ENCODE results near the gene CACTIN.

The CACTIN gene

DNA sequence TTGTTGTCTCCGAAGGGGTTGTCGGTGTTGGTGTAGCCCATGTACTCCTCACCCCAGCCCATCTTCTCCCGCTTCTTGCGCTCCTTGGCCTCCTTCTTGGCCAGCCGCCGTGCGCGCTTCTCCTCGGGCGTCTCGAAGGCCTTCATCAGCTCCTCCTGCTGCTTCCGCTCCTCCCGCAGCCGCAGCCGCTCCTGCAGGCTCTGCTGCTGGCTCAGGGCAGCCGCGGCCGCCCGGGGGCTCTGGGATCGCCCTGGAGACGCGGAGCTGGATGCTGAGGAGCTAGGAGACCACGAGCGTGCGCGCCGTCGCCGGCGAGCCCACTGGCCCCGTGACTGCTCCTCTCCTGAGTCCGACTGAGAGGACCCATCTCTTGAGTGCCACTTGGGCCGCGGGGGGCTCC is 2.9 kb downstream of the CACTIN start:
- no peak for DNase-seq

DNA sequence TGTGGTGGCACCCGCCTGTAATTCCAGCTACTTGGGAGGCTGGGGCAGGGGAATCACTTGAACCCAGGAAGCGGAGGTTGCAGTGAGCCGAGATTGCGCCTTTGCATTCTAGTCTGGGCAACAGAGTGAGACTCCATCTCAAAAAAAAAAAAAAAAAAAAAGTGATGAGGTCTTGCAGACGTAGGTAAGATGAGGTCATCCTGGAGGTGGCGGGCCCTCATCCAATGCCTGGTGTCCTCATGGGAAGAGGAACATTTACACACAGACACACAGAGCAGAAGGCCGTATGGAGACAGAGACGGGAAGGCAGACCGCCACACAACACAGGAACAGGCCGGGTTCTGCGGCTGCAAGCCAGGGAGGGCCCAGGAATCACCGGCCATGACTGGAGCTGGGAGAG is 4.4 kb downstream of the CACTIN start:
- no peak for DNase-seq

DNA sequence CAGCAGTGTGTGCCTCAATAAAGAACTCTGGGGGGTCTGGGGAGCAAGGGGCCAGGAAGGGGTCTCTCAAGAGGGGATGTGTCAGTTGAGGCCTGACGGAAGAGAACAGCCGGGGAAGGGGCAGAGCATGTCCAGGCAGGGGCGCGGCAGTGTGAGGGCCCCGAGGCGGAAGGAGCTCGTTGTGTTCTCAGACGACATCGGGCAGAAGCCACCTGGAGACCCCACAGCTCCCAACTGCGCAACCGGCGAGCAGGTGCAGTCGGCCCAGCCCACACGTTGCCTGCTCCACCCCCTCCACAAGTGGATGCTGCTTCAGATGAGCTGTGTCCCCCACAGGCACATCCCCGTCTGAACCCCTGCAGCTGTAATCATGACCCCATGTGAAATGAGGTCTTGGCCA is 4.9 kb downstream of the CACTIN start:
- no peak for DNase-seq

DNA sequence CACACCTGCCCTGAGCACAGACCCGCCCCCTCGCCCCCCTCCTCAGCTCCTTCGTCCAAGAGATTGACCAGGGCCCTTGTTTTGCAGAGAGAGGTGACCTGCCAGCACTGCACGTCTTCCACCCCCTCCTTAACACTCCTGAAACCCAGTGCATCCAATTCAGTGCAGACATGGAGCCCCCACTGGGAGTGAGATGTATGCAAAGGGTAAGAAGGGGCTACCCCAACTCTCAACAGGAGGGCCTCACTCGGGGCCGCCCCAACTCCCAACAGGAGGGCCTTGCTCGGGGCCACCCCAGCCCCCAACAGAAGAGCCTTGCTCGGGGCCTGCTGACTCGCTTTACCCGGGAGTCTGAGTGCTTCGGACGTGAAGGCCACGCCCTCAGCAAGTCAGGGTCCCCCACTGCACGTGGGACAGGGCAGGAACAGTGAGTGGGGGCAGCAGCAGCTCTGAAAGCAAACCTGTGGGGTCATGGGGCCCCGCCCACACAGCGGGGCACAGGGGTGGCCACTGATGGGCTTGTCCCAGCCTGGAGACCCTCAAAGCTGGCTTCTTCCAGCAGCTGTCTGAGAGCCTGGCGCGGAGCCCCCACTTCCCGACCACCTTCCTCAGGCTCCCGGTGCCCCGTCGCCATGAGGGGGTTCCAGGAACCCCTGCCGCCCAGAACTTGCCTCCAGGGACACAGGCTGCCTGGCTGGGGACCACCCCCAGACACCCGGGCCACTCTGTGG is 5.6 kb downstream of the CACTIN start:
- no peak for DNase-seq

DNA sequence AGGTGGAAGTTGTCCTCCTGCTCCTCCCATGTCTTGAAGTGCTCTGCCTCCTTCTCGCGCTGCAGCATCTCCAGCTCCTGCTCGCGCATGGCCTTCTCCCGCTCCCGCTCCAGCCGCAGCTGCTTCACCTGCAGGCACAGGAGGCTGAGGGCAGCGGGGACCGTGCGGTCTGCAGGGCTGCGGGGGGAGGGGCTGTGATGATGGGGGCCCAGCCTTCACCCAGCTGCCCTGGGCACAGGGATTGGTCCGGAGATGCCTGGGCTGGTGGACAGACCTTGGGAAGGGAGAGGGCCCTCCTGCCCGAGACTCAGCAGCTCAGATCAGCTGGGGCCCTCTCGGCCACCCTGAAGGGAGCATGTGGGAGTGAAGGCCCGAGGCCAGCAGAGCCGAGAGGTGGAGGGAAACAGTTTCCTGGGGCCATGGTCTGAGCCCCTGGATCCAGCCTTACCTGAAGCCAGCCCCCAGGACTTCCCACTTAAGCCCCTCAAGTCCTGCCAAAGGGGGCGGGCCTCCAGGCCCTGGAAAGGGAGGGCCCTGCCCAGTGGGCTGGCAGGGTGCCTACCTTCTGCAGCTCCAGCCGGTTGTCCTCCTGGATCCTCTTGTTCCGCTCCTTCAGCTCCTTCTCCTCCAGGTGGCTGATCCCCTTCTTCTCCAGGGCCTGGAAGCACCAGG is 6.3 kb downstream of the CACTIN start:
- DNase-seq, result no peak

DNA sequence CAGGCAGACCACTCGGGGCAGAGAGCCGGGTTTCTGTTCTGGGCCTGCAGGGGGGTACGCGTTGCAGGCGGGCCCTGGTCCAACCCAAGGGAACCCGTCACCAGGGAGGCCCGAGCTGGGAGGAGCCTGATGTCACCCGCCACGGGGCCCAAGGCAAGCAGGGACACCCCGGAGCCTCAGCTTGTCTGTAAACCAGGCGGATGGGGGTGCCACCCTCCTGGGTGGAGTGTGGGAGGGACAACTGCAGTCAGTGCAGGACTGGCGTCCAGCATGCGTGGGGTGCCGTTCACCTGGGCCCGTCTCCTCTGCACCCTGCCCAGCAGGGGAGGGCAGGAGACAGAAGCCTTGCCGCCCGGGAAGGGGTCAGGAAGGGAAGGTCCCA is 7.0 kb downstream of the CACTIN start:
- DNase-seq, result no peak

DNA sequence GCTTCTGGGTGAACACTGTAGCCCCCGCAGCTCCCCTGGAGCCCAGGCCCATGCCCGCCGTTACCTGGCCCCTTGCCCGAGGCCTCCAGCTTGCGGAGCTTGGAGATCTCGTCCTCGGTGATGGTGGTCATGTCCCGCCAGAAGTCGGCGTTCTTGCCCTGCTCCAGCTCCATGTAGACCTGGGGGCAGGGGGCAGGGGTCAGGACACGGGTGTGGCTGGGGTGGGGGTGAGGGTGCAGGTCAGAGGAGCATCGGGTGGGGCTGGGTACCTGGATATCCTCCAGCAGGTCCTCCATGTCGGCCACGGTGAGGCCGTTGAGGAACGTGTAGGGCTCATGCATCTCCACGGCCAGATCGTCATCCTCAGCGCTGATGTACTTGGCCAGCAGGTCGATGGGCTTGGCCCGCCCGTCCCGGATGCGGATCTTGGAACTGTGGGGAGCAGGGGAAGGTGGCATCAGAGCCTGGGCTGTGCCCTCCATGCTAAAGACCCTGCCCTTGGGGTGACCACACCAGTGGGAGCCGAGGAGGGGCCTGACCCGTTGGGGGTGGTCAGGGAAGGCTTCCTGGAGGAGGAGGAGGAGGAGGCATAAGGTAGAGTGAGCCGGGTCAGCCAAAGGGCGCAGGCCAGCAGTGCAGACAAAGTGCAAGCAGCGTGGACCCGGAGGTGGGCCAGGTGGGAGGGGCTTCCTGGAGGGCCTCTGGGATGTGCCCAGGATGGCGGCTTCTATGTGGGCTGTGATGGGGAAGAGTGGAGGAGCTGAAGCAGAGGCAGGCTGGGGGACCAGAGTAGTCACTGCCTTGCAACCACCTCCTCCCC is 7.6 kb downstream of the CACTIN start:
- DNase-seq, result no peak

DNA sequence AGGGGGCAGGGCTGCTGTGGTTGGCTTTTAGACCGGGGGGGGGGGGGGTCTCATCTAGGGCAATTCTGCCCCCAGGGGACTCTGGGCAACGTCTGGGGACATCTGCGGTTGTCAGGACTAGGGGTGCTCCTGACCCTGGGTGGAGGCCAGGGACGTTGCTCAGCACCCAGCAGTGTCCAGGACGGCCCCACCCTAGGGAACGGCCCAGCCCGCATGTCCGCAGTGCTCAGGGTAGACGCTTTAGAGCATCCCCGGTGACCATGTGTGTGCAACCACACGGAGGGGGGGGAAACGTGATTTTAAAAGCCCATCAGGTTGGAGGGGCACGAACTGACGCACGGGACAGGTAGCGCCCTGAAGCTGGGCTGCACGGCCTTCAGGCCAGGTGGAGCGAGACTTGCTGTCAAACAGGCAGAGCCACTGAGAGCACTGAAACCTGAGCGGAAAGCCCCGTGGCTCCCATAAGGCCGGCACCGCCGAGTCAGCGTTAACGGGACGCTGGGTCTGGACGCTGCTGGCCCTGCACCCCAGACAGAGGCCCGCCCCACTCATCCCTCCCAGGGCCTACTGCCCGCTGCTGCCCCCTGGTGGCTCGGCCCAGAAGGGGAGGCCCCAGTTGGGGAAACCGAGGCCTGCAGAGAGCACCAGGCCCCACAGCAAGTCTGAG is 8.3 kb downstream of the CACTIN start:
- peak in 3 of 5 experiments; percentile 35 to 40 (median 35) for DNase-seq

DNA sequence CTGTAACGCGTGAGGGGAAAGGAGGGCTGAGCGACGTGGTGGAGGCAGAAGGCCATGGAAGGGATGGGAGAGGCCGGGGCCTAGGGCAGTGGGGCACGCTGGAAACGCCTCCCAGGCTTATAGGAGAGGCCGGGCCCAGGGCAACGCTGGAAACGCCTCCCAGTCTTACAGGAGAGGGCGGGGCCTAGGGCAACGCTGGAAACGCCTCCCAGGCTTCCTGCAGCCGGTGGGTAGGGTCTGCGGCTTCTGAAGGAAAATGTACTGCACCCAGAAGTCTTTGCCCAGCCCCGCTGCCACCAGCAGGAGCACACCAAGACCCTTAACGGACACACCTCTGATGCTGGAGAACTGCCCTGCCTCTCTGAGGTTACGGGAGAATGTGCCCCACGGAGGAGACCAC is 9.1 kb downstream of the CACTIN start:
- DNase-seq, result no peak

DNA sequence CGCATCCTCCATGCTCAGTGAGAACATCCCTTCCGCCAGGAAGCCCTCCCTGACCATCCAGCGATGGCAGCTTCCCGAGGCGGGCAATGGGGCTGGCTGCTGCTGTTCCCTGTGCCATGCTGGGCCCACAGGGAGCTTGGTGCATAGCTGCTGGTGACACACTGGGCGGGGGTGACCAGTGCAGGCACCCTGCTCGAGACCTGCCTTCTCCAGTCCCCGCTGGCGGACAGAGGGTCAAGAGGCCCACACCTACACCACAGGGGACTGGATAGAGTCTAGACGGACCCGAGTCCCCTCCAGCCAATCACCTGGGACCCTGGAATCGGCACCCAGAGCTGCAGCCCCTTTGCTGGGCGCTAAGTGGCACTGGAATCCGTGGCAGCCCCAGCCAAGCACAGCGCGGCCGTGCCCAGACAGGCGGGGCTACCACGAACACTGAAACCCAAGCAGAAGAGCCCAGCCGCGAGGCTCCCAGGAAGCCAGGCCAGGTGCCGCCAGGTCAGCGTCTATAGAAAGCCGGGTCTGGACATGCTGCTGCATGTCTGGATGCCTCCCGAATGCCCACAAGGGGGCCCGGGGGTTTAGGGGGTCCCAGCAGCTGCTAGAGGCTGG is 11.0 kb downstream of the CACTIN start:
- no peak for DNase-seq

DNA sequence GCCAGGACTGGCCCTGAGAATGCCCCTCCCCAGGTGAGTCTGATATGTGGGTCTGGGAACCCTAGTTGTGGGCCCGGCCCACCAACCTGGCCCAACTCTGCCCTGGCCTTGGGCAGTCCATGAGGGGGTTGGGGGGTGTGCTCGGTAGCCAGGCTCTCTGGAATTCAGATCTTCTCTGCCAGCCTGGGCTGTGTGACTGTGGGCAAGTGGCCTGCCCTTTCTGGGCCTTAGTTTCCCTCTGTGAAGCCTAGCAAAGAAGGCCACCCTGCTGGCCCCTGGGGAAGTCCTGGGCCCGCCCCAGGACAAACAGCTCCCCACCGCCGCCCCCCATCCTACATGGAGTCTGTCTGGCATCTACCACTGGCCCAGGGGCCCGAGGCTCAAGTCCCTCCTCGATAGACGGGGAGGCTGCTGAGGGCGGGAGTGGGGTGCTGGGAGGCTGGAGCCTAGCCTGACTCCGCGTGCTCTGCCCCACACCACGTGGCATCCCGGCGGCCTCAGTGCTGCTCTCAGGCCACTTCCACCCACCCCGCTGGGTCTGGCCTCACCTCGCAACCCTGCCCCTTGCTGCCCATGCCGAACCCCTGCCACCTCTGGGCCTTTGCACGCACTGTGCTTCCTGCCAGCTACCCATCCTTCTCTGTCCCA is 11.6 kb downstream of the CACTIN start:
- DNase-seq, result no peak

DNA sequence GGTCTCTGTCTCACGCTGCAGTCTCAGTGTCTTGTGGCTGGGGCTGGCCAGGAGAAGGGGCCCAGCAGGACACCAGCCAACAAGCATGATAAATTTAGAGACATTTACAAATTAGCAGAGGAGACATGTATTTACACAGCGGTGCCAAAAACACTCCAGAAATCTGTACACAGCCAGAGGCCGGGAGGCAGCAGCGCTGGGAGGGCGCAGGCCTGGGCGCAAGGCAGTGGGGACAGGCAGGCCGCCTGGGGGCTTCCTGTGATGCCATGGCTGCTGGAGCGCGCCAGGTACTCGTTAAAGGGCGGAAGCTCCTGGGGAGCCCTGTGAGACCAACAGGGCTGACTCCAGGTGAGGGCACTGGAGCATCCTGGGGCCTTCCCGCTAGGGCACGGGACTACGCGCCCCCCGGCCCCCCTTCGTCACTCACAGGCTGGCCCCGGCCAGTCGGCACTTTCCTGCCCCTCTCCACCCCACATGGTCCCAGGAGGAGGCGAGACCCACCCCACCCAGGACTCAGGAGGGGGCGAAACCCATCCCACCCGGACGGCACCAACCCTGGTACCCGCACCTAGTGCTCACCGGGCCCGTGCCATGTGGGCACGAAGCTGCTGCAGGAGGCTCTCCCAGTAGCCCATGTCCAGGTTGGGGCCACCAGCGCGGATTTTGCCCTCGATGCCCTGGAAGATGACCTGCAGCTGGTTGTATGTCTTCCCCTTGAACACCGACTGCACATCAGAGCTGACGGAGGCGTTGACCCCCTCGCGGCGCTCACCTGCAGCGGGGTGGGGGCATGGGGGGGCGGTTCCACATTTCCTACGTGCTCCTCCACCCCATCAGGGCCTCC is 12.6 kb downstream of the CACTIN start:
- DNase-seq, result no peak

DNA sequence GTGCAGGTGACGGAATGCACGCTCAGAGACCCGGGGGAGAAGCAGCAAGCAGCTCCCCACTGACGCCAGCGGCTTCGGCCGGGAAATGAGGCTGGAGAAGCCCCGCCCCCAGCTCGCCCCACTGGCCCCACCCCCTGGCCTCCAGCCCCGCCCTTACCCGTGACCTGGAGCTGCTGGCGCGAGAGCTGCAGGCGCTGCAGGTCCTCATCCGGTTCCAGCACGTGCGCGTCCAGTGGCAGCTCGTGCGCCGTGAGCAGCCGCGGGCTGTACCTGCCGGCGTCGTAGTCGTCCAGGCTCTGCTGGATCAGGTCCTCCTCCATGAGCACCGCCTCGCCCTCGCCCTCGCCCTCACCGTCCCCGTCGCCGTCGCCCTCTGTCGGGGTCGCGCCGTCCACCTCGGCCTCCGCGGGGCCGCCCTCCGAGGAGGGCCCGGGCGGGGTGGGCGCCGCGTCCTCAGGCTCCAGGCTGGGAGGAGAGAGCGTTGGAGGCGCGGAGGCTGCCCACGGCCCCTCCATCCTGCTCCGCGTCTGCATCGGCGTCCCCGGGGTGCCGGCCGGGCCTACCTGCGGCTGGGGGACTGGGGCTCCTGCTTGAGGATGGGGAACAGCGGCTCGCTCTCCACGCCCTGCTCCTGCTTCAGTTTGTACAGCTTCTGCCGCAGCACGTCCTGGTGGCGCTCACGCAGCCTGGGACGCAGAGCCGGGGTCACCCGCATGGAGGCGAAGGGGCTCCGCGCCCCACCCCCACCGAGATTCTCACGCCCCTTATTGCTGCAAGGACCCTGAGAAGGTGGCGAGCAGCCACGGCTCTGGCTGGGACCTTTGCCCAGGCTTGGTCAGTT is 13.5 kb downstream of the CACTIN start:
- no peak for DNase-seq

DNA sequence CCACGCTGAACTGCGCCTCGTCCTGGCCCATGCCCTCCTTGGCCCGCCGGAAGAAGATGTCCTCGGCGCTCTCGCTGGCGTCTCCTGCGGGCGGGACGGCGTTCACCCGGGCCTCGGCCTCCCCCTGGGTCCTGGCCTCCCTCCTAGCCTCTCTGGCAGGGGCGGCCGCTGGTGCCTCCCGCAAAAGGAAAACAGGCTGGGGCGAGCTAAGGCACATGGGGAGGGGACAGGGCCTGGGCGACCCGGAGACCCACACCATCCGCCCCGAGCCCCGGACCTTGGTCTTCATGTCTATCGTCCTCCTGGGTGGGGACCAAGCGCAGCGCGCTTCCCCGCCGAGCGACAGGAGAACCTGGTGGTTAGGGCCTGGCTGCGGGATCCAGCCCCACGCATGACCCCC is 14.3 kb downstream of the CACTIN start:
- DNase-seq, result no peak

DNA sequence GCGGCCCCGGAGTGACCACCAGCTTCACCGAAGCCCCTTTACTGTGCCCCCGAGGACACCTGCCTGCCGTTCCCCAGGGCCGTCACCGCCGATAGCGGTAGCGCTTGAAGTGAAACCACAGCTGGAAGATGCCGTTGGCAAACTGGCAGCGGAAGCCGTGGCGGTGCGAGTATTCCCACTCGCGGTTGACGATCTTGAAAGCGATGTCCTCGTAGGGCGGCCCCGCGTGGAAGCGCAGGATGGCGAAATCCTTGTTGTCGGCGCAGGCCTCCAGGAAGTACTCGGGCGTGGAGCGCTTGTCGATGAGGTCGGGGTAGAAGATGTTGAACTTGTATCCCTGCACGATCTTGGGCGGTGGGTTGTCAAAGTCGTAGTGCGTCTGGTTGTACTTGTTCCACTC is 14.7 kb downstream of the CACTIN start:
- no peak for DNase-seq

DNA sequence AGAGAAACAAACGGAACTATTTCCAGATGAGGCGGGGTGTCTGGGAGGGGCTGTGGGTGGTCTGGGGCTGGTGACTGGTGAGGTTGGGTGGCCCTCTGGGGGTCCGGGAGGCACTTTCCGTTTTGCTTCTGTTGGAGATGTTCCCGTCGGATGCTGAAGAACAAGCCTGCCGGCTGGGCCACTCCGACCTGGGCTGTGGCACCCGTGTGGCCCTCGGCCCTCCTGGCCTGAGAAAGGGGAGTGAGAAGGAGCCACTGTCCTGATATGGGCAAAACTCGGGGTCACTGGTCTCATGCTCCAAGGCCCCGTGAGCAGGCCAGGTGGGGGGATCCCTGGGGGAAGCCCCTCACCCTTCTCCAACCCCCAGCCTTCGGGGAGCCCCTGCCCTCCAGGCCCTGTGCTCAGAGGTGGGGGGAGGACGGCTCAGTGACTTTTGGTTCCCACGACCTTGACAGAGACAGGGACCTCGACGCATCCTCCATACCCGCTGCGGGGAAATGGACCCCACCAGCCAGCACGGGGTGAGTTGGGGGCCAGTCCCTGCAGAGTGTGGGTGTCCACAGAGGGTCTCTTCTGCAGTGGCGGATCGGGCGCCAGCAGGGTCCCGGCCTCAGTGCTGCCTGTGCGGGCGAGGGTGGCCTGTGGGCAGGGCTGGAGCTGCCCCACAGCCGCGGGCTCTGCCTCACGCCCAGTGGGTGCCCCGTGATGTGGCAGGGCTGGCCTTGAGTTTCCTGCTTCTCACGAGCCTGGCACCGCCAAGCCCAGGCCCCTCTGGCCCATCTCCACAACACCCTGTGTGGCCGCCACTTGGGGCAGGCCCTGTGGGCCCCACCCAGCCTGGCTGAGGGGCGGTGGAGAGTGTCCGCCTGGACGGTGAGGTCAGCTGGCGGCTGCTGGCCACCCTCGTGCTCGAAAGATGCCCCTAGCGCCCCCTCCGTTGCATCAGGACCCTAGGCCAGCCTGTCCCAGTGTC is 15.6 kb downstream of the CACTIN start:
- DNase-seq, result no peak

DNA sequence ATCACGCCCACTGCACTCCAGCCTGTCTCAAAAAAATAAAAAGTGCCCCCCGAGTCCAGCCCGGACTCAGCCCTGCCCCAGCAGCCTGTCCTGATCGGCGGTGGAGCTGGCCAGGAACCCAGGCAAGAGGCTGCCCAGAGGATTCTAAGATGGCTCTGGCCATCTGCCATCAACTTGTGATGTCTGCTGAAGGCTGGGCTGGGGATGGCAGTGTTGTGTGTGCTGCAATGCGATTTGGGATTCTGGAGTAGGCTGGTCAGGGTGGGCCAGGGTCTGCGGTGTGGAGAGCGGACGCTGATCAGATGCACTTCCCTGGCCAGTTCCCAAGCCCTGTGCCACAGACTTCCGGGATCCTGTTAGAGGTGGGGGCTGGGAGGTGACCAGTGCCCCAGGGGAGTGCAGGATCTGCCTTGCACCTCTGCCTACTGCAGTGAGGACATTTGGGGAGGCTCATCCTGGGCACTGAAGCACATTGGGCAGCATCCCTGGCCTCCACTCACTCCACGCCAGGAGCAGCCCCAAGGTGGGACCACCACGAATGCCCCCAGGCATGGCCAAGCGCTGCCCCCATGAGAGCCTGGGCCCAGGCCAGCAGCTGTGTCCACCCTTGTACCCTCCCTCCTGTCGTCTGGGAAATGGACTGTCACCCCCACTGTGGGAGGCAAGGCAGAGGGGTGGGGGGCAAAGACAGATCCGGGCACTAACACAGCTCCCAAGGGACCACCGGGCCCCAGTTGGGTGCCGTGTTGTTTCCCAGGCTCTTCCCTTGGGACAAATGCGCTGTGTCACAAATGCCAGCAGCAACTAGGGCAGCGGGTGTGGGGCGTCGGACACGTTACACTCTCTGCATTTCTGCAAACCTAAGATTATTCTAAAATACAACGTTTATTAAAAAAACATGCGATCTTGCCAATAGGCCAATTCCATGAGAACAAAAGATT is 16.5 kb downstream of the CACTIN start:
- no peak for DNase-seq

All from T-helper 2 cell (primary cell).